GM21515 (cell line): ENCODE data around the gene IRGC.
"Not testable (repeated sequence)": the region's sequence is repeated elsewhere in the genome, so short reads cannot be mapped to it uniquely, and the experiment has no call there.

Source experiments
- ATAC-seq: cut with Tn5 transposase; IDR thresholded peaks from one replicate; pipeline ENCODE4 v1.9.1; 2021; ENCODE audit not compliant: unreplicated experiment

The IRGC gene

GRCh38 chr19:43715776-43716175, at the start of gene IRGC:
Gene IRGC (plus strand): TSS chr19:43716076. CDS start chr19:43718559, 2,483 bp downstream.
- no peak for ATAC-seq

DNA sequence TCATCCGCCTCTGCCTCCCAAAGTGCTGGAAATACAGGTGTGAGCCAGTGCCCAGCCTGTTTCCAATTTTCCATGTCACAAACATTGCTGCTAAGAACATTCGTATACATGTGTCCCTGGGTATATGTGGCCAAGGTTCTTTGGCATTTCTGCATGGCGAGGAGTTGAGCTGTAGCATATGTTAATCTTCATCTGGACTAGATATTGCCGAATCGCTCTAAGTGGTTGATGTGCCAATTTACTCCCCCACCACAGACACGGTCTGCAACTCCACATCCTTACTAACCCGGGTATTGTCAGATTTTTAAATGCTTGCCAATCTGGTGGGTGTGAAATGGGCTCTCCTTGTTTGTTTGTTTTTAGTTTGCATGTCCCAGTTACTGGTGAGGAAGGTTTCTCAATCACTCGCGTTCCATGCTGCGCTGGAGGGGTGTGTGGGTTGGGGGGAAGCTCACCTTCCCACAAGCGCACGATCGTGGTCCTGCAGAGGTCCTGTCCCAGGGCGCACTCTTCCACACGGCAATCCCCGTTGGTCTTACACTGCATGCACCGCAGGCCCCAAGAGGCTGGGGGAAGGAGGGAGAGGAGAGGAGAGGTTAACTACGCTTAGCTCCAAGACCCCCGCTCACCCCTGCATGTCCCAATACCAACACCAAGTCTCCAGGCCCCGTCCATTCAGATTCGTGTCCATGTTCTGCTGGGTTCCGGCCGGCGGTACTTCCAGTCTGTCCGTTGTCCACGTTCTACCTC, 48.6 kb upstream of the IRGC start:
- ATAC-seq = no peak

- ATAC-seq = no peak
Observed at GRCh38 chr19:43667876-43668405, 47.9 kb upstream of the IRGC start.

- peak; percentile 83 for ATAC-seq
Observed at GRCh38 chr19:43668406-43669109, 47.3 kb upstream of the IRGC start.

DNA sequence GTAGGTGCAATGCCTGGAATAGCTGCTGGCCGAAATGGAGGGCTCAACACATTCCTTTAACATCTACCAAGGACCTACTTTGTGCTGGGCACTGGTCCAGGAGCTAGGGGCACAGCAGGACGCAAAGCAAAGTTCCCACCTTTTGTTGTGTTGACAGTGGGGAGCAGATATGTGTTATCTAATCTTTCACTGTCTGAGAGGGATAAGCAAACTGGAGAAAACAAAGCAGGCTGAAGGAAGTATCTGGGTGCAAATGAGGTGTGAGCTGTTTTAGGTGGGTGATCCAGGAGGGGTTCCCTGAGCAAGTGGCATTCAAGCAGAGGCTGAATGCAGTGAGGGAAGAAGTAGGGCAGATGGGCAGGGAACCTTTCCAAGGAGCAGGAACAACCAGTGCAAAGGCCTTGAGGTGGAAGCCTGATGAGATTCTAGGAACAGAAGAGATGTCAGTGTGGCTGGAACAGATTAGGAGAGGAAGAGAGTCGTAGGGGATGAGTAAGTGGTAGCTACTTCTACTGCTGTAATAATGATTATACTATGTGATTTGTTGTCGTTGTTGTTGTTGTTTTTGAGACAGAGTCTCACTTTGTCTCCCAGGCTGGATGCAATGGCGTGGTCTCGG, 43.7 kb upstream of the IRGC start:
- ATAC-seq = no peak

GRCh38 chr19:43673637-43674036, 42.2 kb upstream of the IRGC start:
- no peak for ATAC-seq

DNA sequence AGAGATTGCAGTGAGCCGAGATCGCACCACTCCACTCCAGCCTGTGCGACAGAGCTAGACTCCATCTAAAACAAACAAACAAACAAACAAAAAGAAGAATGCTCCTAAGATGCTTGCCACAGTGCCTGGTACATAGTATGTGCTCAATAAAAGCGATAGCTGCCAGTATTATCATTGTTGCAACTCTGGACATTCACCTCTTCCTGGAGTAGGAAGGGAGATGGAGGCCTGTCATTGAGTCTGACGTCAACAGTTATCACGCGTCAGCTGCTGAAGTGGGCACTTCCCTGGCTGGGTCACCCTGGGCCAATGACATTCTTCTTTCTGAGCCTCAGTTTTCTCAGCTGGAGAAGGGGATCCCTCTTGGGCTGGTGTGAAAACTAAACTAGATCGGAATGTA, 41.7 kb upstream of the IRGC start:
- ATAC-seq = no peak

GRCh38 chr19:43674596-43674995, 41.3 kb upstream of the IRGC start:
- ATAC-seq = no peak

- no peak for ATAC-seq
Observed at GRCh38 chr19:43675269-43675879, 40.5 kb upstream of the IRGC start.

GRCh38 chr19:43675906-43676305, 40.0 kb upstream of the IRGC start:
- ATAC-seq = no peak

- no peak for ATAC-seq
Observed at GRCh38 chr19:43678512-43679261, 37.2 kb upstream of the IRGC start.

DNA sequence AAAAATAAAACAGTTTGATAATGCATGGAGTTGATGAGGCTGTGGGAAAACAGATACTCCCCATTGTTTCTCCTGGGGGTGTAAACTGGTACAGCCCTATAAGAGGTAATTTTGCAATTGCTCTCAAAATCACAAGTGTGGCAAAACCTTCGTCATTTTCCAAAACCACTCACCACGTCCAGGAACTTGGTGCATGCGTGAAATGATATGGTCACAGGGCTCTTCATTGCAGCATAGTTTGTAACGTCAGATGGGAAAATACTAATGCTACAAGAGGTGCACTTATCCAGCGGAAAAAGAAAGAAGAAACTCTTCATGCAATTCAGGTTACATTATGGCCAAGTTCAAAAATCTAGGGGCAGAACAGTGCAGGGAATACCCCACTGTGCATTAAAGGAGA, 34.1 kb upstream of the IRGC start:
- no peak for ATAC-seq

DNA sequence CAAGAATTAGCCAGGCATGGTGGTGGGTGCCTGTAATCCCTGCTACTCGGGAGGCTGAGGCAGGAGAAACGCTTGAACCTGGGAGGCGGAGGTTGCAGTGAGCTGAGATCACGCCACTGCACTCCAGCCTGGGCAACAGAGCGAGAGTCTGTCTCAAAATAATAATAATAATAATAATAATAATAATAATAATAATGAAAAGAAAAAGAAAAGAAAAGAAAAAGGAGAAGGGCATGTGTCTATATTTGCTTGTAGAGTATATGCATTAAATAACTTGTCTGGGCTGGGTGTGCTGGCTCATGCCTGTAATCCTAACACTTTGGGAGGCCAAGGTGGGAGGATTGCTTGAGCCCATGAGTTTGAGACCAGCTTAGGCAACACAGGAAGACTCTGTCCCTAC, 33.6 kb upstream of the IRGC start:
- ATAC-seq = not testable (repeated sequence)

GRCh38 chr19:43682824-43683661, 32.8 kb upstream of the IRGC start:
- ATAC-seq = no peak

DNA sequence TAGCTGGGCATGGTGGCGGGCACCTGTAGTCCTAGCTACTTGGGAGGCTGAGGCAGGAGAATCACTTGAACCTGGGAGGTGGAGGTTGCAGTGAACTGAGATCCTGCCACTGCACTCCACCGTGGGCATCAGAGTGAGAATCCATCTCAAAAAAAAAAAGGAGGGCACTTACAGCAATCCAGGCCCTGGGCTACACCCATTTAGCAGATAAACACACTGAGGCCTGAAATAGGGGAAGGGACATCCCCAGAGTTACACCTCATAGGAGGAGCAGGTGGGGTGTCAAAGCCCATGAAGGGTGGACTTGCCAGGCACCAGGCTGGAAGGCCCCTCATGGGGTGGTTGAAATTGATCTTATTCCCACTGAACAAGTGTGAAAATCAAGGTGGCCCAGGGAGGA, 32.0 kb upstream of the IRGC start:
- no peak for ATAC-seq

DNA sequence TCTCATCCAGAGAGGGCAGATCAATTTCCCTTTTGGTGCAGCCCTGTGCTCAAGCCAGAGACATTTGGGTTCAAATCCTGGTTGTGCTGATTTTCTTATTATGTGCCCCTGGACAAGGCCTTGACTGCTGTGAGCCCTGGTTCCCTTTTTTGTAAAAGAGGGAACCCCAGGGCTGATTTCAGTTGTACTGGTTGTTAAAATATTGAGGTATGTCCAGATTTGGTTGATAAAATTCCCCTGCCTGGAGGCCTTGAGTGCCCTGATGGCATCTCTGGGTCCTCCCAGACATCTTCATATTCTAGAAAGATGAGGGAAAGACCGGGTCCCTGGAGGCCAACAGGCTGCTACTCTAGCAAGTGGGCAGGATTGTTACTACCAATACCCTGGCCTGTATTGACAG, 31.6 kb upstream of the IRGC start:
- ATAC-seq = no peak

- no peak for ATAC-seq
Observed at GRCh38 chr19:43687660-43687997, 28.2 kb upstream of the IRGC start.

- ATAC-seq = no peak
Observed at GRCh38 chr19:43688059-43688701, 27.7 kb upstream of the IRGC start.

DNA sequence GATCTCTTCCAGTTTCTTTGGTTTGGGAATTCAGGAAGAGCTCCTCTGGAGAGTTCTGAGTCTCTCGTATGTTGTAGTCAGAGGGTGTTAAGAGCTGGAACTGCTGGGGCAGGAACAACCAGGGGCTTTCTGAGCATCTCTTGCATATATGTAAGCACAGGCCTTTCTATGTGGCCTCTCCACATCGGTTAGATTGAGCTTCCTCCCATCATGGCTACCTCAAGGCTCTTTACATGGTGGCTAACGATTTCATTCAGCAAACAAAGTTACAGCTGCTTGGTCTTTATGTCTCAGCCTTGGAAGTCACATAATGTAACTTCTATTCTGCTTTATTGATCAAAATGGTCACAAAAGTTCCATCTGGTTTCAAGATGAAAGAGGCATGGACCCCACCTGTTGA, 25.4 kb upstream of the IRGC start:
- no peak for ATAC-seq

DNA sequence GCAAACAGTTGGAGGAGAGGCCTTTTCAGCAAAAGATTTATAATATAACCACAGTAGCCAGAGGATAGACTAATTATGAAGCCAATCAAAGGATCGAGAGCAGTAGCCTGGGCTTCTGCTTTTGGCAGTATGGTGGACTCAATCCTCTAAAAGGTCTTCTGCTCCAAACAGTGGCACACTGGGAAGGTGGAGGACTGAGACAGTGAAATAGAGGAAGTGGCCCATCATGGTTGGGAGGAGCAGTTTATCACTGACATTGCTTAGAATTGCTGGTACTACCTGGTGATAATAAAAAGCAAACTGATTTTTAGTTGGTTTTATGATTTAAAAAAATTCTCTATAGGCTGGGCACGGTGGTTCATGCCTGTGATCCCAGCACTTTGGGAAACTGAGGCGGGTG, 25.0 kb upstream of the IRGC start:
- ATAC-seq = no peak
